IMR-90 (cell line): ENCODE measurements around the gene CCT5. TPM values are rescaled to one million over a fixed set of nuclear protein-coding genes. Genes with fewer than 3 reads are reported as not detected.

Source experiments
- ATAC-seq: fragments of 200-7000 bp; cut with Tn5 transposase; 2 replicates; pipeline ENCODE4 v1.9.1; 2020; ENCODE audit warnings: low read depth, mild to moderate bottlenecking, moderate library complexity
- BruUV-seq: library from RNA; stranded (reverse); fragments of 400-500 nt; replicated peaks from 2 replicates; lab custom pipeline; 2021; lab: Mats Ljungman, UMichigan
- CTCF ChIA-PET: fragments of 300-600 bp; formaldehyde crosslinking; extraction: SDS; loops from one replicate; lab custom pipeline; 2021; ENCODE audit warnings: antibody characterized with exemption; lab: Yijun Ruan, JAX
- POLR2A ChIA-PET: fragments of 300-600 bp; sonication (Branson Sonifier 250); formaldehyde crosslinking; loops from one replicate; lab custom pipeline; 2022; ENCODE audit warnings: antibody characterized with exemption; ENCODE audit not compliant: unreplicated experiment; lab: Charles Lee
- DNase-seq: peaks from one replicate; pipeline ENCODE4 v3.0.0; 2013
- H2AFZ ChIP-seq: replicated peaks from 2 replicates; pipeline ENCODE3; 2013; ENCODE audit warnings: low read length, mild to moderate bottlenecking; ENCODE audit not compliant: poor library complexity
- H2AK5ac ChIP-seq: 2 replicates; pipeline ENCODE4 v1.6.1; 2013; ENCODE audit warnings: low read depth, low read length, inconsistent platforms
- H2AK9ac ChIP-seq: replicated peaks from 2 replicates; pipeline ENCODE3; 2013; ENCODE audit warnings: mild to moderate bottlenecking, low read depth, low read length, moderate library complexity; ENCODE audit not compliant: poor library complexity
- H2BK120ac ChIP-seq: 2 replicates; pipeline ENCODE4 v1.6.1; 2013; ENCODE audit warnings: low read depth, low read length, inconsistent platforms
- H2BK15ac ChIP-seq: 3 replicates; pipeline ENCODE4 v1.6.1; 2013; ENCODE audit warnings: low read depth, low read length, inconsistent platforms
- H2BK20ac ChIP-seq: 2 replicates; pipeline ENCODE4 v1.6.1; 2013; ENCODE audit warnings: low read depth, mild to moderate bottlenecking, inconsistent platforms, low read length, moderate library complexity
- H2BK5ac ChIP-seq: 2 replicates; pipeline ENCODE4 v1.6.1; 2013; ENCODE audit warnings: mild to moderate bottlenecking, low read depth, low read length, inconsistent platforms; ENCODE audit not compliant: poor library complexity, severe bottlenecking
- H3K14ac ChIP-seq: replicated peaks from 2 replicates; pipeline ENCODE4 v1.6.1; 2013; ENCODE audit warnings: low read depth, low read length, inconsistent platforms
- H3K18ac ChIP-seq: 2 replicates; pipeline ENCODE4 v1.6.1; 2013; ENCODE audit warnings: low read depth, low read length, control low read depth
- H3K23ac ChIP-seq: 2 replicates; pipeline ENCODE4 v1.6.1; 2013; ENCODE audit warnings: low read depth, low read length, inconsistent platforms
- H3K27ac ChIP-seq: 2 replicates; pipeline ENCODE4 v1.5.1; 2013; ENCODE audit warnings: mild to moderate bottlenecking, control low read depth, low read length; ENCODE audit not compliant: insufficient read depth
- H3K27me3 ChIP-seq: 2 replicates; pipeline ENCODE4 v1.6.1; 2013; ENCODE audit warnings: low read length; ENCODE audit not compliant: control insufficient read depth, insufficient read depth
- H3K36me3 ChIP-seq: 2 replicates; pipeline ENCODE4 v1.6.1; 2013; ENCODE audit warnings: low read length, mixed read lengths; ENCODE audit not compliant: control insufficient read depth, insufficient read depth
- H3K4ac ChIP-seq: 2 replicates; pipeline ENCODE4 v1.6.1; 2013; ENCODE audit warnings: low read depth, low read length, inconsistent platforms
- H3K4me1 ChIP-seq: 2 replicates; pipeline ENCODE4 v1.6.1; 2013; ENCODE audit warnings: low read length, mixed read lengths; ENCODE audit not compliant: control insufficient read depth, insufficient read depth
- H3K4me2 ChIP-seq: 2 replicates; pipeline ENCODE4 v1.6.1; 2013; ENCODE audit warnings: low read depth, mild to moderate bottlenecking, control low read depth, low read length, moderate library complexity
- H3K4me3 ChIP-seq: 2 replicates; pipeline ENCODE4 v1.5.1; 2013; ENCODE audit warnings: low read depth, mild to moderate bottlenecking, control low read depth, low read length, moderate library complexity; ENCODE audit not compliant: insufficient read depth
- H3K56ac ChIP-seq: 2 replicates; pipeline ENCODE4 v1.6.1; 2013; ENCODE audit warnings: low read length, inconsistent platforms; ENCODE audit not compliant: insufficient read depth; ENCODE audit errors: extremely low read depth
- H3K79me1 ChIP-seq, 2 experiments: 2 replicates each; pipeline ENCODE4 v1.6.1; 2013; ENCODE audit warnings: low read length in 2 of 2, inconsistent platforms in 1 of 2, low read depth in 1 of 2
- H3K9ac ChIP-seq: 2 replicates; pipeline ENCODE4 v1.6.1; 2013; ENCODE audit warnings: low read depth, low read length, control low read depth
- H3K9me1 ChIP-seq: 2 replicates; pipeline ENCODE4 v1.6.1; 2013; ENCODE audit warnings: low read length, inconsistent platforms; ENCODE audit not compliant: insufficient read depth
- H3K9me3 ChIP-seq: 2 replicates; pipeline ENCODE4 v1.6.1; 2013; ENCODE audit warnings: low read length; ENCODE audit not compliant: control insufficient read depth, insufficient read depth
- H4K20me1 ChIP-seq: 2 replicates; pipeline ENCODE4 v1.6.1; 2013; ENCODE audit warnings: low read length, inconsistent platforms; ENCODE audit not compliant: insufficient read depth
- H4K5ac ChIP-seq: 2 replicates; pipeline ENCODE4 v1.6.1; 2013; ENCODE audit warnings: mild to moderate bottlenecking, low read depth, low read length, control low read depth
- H4K8ac ChIP-seq, 2 experiments: 2 replicates each; pipeline ENCODE4 v1.6.1; 2013; ENCODE audit warnings: low read depth in 2 of 2, low read length in 2 of 2, control low read depth in 1 of 2, inconsistent platforms in 1 of 2
- H4K91ac ChIP-seq: 2 replicates; pipeline ENCODE4 v1.6.1; 2013; ENCODE audit warnings: low read depth, low read length, inconsistent platforms; ENCODE audit not compliant: insufficient read depth
- BHLHE40 ChIP-seq: fragments of 150-350 bp; IDR thresholded peaks from 2 replicates; pipeline ENCODE4 v1.6.1; 2016; ENCODE audit warnings: mild to moderate bottlenecking, low read depth, low read length
- CEBPB ChIP-seq: IDR thresholded peaks from 2 replicates; pipeline ENCODE4 v1.6.1; 2012; ENCODE audit warnings: low read depth, low read length, improper control_type of control experiment
- CHD1 ChIP-seq: IDR thresholded peaks from 2 replicates; pipeline ENCODE4 v1.6.1; 2012; ENCODE audit warnings: low read depth, low read length, improper control_type of control experiment
- CTCF ChIP-seq: conservative IDR thresholded peaks from 2 replicates; pipeline ENCODE4 v1.5.1; 2012; ENCODE audit warnings: mild to moderate bottlenecking, low read depth, low read length, improper control_type of control experiment
- ELK1 ChIP-seq: fragments of 150-350 bp; IDR thresholded peaks from 2 replicates; pipeline ENCODE4 v1.6.1; 2016; ENCODE audit warnings: low read depth, mild to moderate bottlenecking, low read length, moderate library complexity, borderline replicate concordance
- FOS ChIP-seq: fragments of 150-350 bp; IDR thresholded peaks from 2 replicates; pipeline ENCODE4 v1.6.1; 2016; ENCODE audit warnings: low read depth, low read length
- MAFK ChIP-seq: IDR thresholded peaks from 2 replicates; pipeline ENCODE4 v1.6.1; 2012; ENCODE audit warnings: low read depth, low read length, improper control_type of control experiment
- MAZ ChIP-seq: IDR thresholded peaks from 2 replicates; pipeline ENCODE4 v1.6.1; 2012; ENCODE audit warnings: low read depth, mild to moderate bottlenecking, low read length, improper control_type of control experiment, moderate library complexity, borderline replicate concordance
- MXI1 ChIP-seq: IDR thresholded peaks from 2 replicates; pipeline ENCODE4 v1.6.1; 2012; ENCODE audit warnings: low read depth, mild to moderate bottlenecking, low read length, moderate library complexity, borderline replicate concordance
- NFE2L2 ChIP-seq: fragments of 150-350 bp; IDR thresholded peaks from 2 replicates; pipeline ENCODE4 v1.6.1; 2016; ENCODE audit warnings: low read depth, mild to moderate bottlenecking, low read length
- POLR2A ChIP-seq: IDR thresholded peaks from 2 replicates; pipeline ENCODE4 v1.6.1; 2012; ENCODE audit warnings: mild to moderate bottlenecking, low read depth, low read length
- RAD21 ChIP-seq: IDR thresholded peaks from 2 replicates; pipeline ENCODE4 v1.6.1; 2012; ENCODE audit warnings: low read length, improper control_type of control experiment
- RCOR1 ChIP-seq: IDR thresholded peaks from 2 replicates; pipeline ENCODE4 v1.6.1; 2012; ENCODE audit warnings: mild to moderate bottlenecking, low read length, improper control_type of control experiment; ENCODE audit not compliant: insufficient replicate concordance
- RFX5 ChIP-seq: IDR thresholded peaks from 2 replicates; pipeline ENCODE4 v1.8.0; 2012; ENCODE audit warnings: low read depth, mild to moderate bottlenecking, low read length, moderate library complexity
- SMC3 ChIP-seq: fragments of 150-350 bp; IDR thresholded peaks from 2 replicates; pipeline ENCODE4 v1.6.1; 2016; ENCODE audit warnings: low read depth, mild to moderate bottlenecking, antibody characterized with exemption, low read length, moderate library complexity
- WGBS, 2 experiments: methylation state at CpG; one replicate each; pipeline versions ENCODE4 v1.1.5 to v1.1.7; 2013; ENCODE audit warnings: missing lambda C conversion rate in 2 of 2; ENCODE audit not compliant: insufficient read length in 1 of 2; ENCODE audit errors: extremely low coverage in 2 of 2; 5-methylcytosine and 5-hydroxymethylcytosine counted together
- dilution Hi-C: fragments of 300-500 bp; cut with HindIII; formaldehyde crosslinking; loops from one replicate; pipeline ENCODE4 v1.14.3; 2018; ENCODE audit warnings: low sequenced_read_pairs; ENCODE audit not compliant: unreplicated experiment
- in situ Hi-C: fragments of 300-500 bp; cut with MboI; formaldehyde crosslinking; loops from 3 replicates; pipeline ENCODE4 v1.14.3; 2019; ENCODE audit warnings: low sequenced_read_pairs, inconsistent platforms, mixed read lengths
- intact Hi-C: fragments of 100-400 bp; cut with micrococcal nuclease; formaldehyde crosslinking; loops from 2 replicates; pipeline ENCODE4 v1.10.0; 2022
- polyA plus RNA-seq, 3 experiments: library from polyadenylated mRNA; depleted of rRNA; stranded (reverse); fragments of >200 nt; gene quantifications; 2 replicates each; pipeline ENCODE4 v1.2.3, GENCODE V29; 2012; ENCODE audit warnings: low replicate concordance in 1 of 3
- total RNA-seq: library from RNA; depleted of rRNA; stranded (reverse); fragments of >200 nt; gene quantifications from 2 replicates; pipeline ENCODE4 v1.2.3, GENCODE V29; 2012

The CCT5 gene
- total and polyA plus RNA-seq, 2 of the 4 experiments (the other 2 are of a cell fraction) = 358 to 481 TPM

GRCh38 chr5:10202089-10202910, 47.8 kb upstream of the CCT5 start:
- ATAC-seq = no peak
- no peak overlapping the region for H2AFZ ChIP-seq
- WGBS, 2 experiments = no CpG with 5 or more reads among the region's 3 CpGs
- no peak overlapping the region for H2BK120ac ChIP-seq
- no peaks in the 10 kb centered on the region for H3K79me1 ChIP-seq
- no peak overlapping the region for H3K4ac ChIP-seq
- H3K56ac ChIP-seq = no peak overlapping the region
- no peak overlapping the region for H4K91ac ChIP-seq
- no peaks in the 10 kb centered on the region for H4K20me1 ChIP-seq
- peaks cover 3% of the 10 kb centered on the region; the same call in 1 of the 2 replicates for H3K9me3 ChIP-seq
- no peak for DNase-seq
- no peak overlapping the region for H3K4me2 ChIP-seq
- no peak overlapping the region for H4K5ac ChIP-seq
- in situ Hi-C loops (no loop called here), intact Hi-C loops (no loop called here), dilution Hi-C loops (no loop called here)
- no peak overlapping the region for H4K8ac ChIP-seq
- H3K18ac ChIP-seq = no peak overlapping the region
- H3K27me3 ChIP-seq = no peaks in the 10 kb centered on the region
- H3K9me1 ChIP-seq = no peaks in the 10 kb centered on the region
- H2AK5ac ChIP-seq = no peak overlapping the region
- H3K23ac ChIP-seq = no peak overlapping the region
- H3K9ac ChIP-seq = no peak overlapping the region
- H3K4me3 ChIP-seq = no peak overlapping the region
- TF ChIP-seq NFE2L2 = no peak
- no peak for TF ChIP-seq POLR2A
- no peak for TF ChIP-seq MAFK
- no peak for TF ChIP-seq MAZ
- no peak for TF ChIP-seq RAD21
- no peak for TF ChIP-seq RCOR1
- TF ChIP-seq FOS = no peak
- no peak for TF ChIP-seq CTCF
- no peak for TF ChIP-seq CHD1
- TF ChIP-seq CEBPB = no peak
- no peak for TF ChIP-seq ELK1
- TF ChIP-seq SMC3 = no peak
- TF ChIP-seq BHLHE40 = no peak
- no peak for TF ChIP-seq RFX5
- no peak for TF ChIP-seq MXI1
- no peak overlapping the region for H2BK15ac ChIP-seq
- no peaks in the 10 kb centered on the region for H3K36me3 ChIP-seq
- ChIA-PET POLR2A (no interaction called here), CTCF (interaction anchor here (0.5 kb wide), 1 partner anchor 437 kb away, joined by 5 read pairs; no protein-coding TSS in a partner anchor)
- no peak overlapping the region for H2BK5ac ChIP-seq
- no peak overlapping the region for H3K27ac ChIP-seq
- H3K4me1 ChIP-seq = 0 out of 2 replicates have a peak, but pooled peaks cover 2% of the 10 kb centered on the region
- H3K14ac ChIP-seq = no peak overlapping the region
- BruUV-seq = no TSS peak
- H2BK20ac ChIP-seq = no peak overlapping the region
- H2AK9ac ChIP-seq = no peak overlapping the region
